ENCODE results near the gene TMC6.
"Not testable (repeated sequence)": the region's sequence is repeated elsewhere in the genome, so short reads cannot be mapped to it uniquely, and the experiment has no call there.

The TMC6 gene

GRCh38 chr17:78122931-78123249 lies 5.7 kb downstream of the TMC6 start:
- no peak for DNase-seq

- DNase-seq, result no peak
Observed at GRCh38 chr17:78122216-78122930, 6.2 kb downstream of the TMC6 start.

- DNase-seq, result no peak
Observed at GRCh38 chr17:78121801-78122215, 6.7 kb downstream of the TMC6 start.

- DNase-seq, result no peak
Observed at GRCh38 chr17:78120971-78121800, 7.4 kb downstream of the TMC6 start.

GRCh38 chr17:78120537-78120936 lies 8.0 kb downstream of the TMC6 start:
- no peak for DNase-seq

DNA sequence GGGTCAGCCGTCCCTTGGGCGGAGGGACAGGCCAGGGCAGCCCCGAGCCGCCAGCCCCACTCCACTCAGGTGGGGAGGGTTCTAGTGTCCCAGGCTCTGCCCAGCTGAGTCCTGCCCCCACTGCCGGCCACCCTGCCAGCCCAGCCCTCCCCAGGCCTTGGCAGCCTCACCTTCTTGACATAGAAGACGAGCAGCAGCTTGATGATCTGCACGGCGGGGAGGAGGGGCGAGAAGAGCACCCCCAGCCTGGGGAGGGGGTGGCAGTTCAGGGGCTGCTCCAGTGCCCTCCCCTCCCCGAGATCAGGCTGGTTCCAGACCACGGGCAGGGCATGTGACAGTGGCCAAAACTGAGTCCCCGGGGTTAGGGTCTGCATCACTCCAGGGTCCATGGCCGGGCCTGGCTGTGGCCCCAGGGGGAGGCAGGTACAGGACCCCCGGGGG lies 9.7 kb downstream of the TMC6 start:
- no peak for DNase-seq

DNA sequence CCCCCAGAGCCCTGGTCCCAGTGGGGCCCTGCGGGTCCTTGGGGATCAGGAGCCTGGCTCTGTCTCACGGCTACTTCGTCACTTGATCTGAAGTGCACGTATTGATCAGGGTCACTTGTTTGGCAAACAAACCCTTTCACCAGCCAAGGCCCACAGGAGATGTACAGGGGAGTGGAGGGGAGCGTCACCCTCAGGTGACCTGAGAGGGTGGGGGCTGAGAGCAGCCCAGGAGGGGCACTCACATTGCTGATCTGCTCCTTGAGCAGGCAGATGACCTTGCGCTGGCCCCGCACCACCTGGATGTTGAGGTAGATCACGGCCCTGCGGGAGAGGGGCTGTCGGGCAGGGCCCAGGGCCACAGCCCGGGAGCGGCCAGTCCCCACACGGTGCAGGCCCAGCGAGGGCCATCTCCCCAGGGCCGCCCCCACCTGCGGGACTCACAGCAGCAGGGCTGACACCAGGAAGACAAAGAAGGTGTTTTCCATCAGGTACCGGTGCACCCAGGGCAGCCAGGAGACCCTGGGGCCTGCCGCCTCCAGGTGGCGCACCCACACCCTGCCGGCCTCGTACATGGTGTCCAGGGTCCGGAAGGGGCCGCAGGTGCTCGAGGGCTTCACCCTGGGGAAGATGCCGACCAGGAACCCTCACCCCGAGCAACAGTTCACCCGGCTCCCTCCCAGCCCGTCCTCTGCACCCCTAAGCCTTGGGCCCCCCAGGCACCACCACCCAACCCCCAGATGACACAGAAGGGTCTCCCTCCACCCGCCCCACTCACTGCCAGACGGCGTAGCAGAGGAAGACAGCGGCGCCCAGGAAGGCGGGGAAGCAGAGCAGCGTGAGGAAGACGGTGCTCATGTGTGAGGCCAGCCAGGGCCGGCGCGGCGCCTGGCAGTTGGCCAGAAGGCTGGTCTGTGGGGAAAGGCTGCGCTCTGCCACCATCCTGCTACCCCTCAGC lies 11.3 kb downstream of the TMC6 start:
- DNase-seq, result peak in 1 of 2 experiments; percentile 24

- DNase-seq, result no peak
Observed at GRCh38 chr17:78116411-78116810, 12.1 kb downstream of the TMC6 start.

DNA sequence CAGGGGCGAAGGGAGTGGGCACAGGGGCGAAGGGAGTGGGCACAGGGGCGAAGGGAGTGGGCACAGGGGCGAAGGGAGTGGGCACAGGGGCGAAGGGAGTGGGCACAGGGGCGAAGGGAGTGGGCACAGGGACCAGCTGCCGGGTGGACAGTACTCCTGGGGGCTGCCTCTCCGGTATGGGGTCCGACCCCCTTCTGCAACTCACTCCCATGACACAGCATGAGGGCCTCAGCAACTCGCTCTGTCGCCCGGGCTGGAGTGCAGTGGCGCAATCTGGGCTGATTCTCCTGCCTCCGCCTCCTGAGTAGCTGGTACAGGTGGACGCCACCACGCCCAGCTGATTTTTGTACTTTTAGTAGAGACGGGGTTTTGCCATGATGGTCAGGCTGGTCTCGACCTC lies 12.8 kb downstream of the TMC6 start:
- DNase-seq, result not testable (repeated sequence)

GRCh38 chr17:78114831-78115723 lies 13.5 kb downstream of the TMC6 start:
- DNase-seq, result no peak

- no peak for DNase-seq
Observed at GRCh38 chr17:78113804-78114785, 14.5 kb downstream of the TMC6 start.

DNA sequence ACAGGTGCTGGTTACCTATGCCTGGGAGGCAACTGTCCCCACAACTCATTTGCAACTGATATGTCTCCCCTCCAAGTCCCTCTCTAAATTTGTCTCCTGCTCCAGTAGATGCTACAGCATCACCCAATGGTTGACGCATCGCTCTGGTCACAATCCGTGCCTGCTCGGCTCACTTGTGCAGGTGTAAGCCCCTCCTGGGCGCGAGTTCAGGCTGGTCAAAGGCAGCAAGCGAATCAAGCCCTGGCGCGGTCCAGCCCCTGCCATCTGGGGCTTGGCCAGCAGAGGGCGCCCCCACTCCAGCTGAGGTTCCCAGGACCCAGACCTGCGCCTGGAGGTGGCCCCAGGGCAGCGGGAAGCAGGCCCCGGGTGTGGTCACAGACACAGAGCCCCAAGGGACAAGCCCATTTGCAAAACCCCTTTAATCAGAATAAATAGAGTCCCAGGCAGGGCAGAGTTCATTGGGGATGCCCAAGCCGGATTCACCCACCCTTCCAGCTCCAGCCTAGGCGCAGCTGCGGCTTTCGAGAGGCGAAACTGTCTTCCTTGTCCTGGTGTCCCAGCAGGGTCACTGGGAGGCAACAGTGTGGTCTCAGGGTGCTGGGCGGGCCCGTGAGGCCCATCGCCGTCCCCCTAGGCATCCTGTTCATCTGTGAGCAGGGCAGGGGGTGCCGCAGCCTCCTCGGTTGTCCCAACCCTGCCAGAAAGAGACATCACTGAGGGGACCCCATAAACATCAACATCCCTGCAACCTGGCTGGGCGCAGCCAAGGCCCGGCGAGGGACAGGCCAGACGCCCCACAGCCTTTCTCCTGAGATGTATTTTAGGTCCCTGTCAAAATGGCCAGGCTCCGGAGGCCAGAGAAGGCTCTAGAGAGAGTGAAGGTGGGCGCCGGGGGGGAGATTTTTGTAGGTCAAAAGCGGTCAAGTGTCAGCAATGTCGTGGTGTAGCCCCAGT lies 15.8 kb downstream of the TMC6 start:
- DNase-seq, result peak; percentile 36 to 47

- no peak for DNase-seq
Observed at GRCh38 chr17:78111727-78112517, 16.6 kb downstream of the TMC6 start.

DNA sequence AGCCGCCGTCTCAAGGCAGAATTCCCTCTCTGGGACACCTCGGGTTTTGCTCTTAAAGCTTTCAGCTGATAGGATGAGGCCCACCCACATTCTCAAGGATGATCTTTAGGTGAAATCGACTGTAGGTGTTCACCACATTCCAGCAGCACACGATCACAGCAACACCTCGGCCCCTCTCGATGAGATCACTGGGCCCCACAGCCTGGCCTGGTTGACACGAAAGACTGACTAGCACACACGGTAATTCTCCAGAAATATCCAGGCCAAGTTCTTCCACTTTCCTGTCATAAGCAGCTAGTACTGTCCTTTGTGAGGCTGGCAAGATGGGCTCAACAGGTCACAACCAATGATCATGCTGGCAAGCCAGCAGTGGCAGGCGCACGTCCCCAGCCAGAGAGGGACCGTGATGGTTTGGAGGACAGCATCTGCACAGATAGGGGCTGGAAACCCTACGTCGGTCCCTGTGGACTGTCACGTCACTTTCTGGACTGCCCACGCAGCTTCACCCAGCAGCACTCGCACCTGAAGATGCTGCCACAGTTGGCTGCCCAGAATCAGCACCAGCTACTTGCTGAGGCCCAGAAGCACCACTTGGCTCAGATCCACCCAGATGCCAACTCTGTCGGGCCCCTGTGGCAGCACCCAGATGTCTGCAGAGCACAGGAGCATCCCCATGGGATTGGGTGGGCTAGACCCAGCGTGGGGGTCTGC lies 17.4 kb downstream of the TMC6 start:
- no peak for DNase-seq

DNA sequence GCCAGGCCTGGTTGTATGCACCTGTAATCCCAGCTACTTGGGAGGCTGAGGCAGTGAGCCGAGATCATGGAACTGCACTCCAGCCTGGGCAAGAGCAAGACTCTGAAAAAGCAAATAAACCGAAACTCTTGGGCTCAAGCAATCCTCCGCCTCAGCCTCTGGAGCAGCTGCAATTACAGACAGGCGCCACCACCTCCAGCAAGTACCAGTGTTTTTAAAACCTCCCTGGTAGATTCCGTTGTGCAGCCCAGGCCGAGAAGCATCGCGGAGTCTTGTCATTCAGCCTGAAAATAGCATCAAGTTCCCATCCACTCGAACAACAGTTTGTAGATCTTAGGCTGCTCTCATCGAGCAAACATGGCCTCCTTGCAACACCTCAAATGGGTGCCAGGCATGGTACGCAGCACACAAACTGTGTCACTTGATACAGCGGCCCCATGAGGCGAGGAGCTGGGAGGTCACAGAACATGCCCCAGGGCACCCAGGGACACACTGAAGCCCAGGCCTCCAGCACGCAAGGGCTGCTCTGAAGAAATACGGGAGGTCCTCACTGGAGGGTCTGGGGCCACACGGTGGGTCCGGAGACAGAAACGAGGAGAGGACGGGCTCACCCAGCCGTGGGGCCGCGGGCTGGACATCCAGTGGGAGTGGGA lies 18.1 kb downstream of the TMC6 start:
- DNase-seq, result no peak

- DNase-seq, result no peak
Observed at GRCh38 chr17:78109489-78109761, 19.1 kb downstream of the TMC6 start.

DNA sequence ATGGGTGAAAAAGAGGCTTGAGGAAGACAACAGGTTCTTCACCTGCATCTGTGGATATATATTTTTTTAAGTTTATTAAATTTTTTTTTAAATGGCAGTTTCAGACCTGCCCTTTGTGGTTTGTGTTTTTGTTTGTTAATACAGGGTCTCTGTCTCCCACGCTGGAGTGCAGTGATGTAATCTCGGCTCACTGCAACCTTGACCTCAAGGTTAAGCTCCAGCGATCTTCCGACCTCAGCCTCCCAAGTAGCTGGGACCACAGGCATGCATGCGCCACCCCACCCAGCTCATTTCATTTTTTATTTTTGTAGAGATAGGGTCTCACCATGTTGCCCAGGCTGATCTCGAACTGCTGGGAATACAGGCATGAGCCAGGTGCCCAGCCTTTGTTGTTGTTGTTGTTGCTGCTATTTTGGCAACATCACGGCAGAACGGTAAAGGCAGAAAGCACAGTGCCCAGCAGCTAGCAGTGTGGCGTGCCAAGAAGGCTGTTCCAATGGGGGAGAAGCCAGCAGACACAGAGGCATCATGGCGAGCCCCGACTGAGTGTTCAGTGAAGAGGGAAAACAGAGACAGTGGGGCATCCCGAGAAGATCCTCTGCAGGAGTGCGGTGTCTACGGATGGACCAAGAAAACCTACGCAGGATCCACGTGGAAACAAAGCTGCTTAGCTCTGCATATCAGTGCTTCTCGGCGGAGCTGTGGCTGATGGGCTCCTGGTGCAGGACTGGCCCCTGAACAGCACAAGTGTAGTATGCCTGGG lies 19.6 kb downstream of the TMC6 start:
- DNase-seq, result no peak
